Smooth muscle cell (in vitro differentiated cells): ENCODE data around the gene HPCAL1. TPM values are rescaled to one million over a fixed set of nuclear protein-coding genes. Genes with fewer than 3 reads are reported as not detected.
"Not testable (repeated sequence)": the region's sequence is repeated elsewhere in the genome, so short reads cannot be mapped to it uniquely, and the experiment has no call there.

Experiments
- DNase-seq: peaks from one replicate; lab custom pipeline; 2025; ENCODE audit not compliant: unreplicated experiment; lab: John Stamatoyannopoulos, UW
- H2AFZ ChIP-seq: fragments of 200-600 bp; sonication (generic); 2 replicates; pipeline ENCODE4 v1.6.0; 2016; ENCODE audit warnings: antibody characterized with exemption, low read depth, mild to moderate bottlenecking
- H3F3A ChIP-seq: fragments of 200-600 bp; sonication (generic); 2 replicates; pipeline ENCODE4 v1.6.0; 2017; ENCODE audit warnings: antibody characterized with exemption, low read depth
- H3K27ac ChIP-seq: fragments of 200-600 bp; sonication (generic); 2 replicates; pipeline ENCODE4 v1.5.1; 2016; ENCODE audit warnings: low read depth, mild to moderate bottlenecking
- H3K27me3 ChIP-seq: fragments of 200-600 bp; sonication (generic); 2 replicates; pipeline ENCODE4 v1.6.1; 2016; ENCODE audit warnings: low read depth, mild to moderate bottlenecking
- H3K36me3 ChIP-seq: fragments of 200-600 bp; sonication (generic); 2 replicates; pipeline ENCODE4 v1.5.1; 2016; ENCODE audit warnings: low read depth
- H3K4me1 ChIP-seq: fragments of 200-600 bp; sonication (generic); 2 replicates; pipeline ENCODE4 v1.5.1; 2016; ENCODE audit warnings: low read depth
- H3K4me2 ChIP-seq: fragments of 200-600 bp; sonication (generic); 2 replicates; pipeline ENCODE4 v1.6.0; 2016; ENCODE audit warnings: mild to moderate bottlenecking
- H3K4me3 ChIP-seq: fragments of 200-600 bp; sonication (generic); 2 replicates; pipeline ENCODE4 v1.5.1; 2016; ENCODE audit warnings: mild to moderate bottlenecking
- H3K79me2 ChIP-seq: fragments of 200-600 bp; sonication (generic); 2 replicates; pipeline ENCODE4 v1.6.0; 2016; ENCODE audit warnings: low read depth, mild to moderate bottlenecking
- H3K9ac ChIP-seq: fragments of 200-600 bp; sonication (generic); 2 replicates; pipeline ENCODE4 v1.6.0; 2016; ENCODE audit warnings: low read depth
- H3K9me3 ChIP-seq: fragments of 200-600 bp; sonication (generic); replicated peaks from 2 replicates; pipeline ENCODE4 v1.5.1; 2016; ENCODE audit warnings: low read depth
- H4K20me1 ChIP-seq: fragments of 200-600 bp; sonication (generic); 2 replicates; pipeline ENCODE4 v1.6.0; 2016; ENCODE audit warnings: low read depth
- WGBS: methylation state at CpG from one replicate; pipeline ENCODE4 v1.1.7; 2016; ENCODE audit warnings: low lambda C conversion rate; 5-methylcytosine and 5-hydroxymethylcytosine counted together
- polyA plus RNA-seq: library from polyadenylated mRNA; unstranded; fragments of >200 nt; fragmentation: Nextera tagmentation; extraction: Ambion mirVana; gene quantifications from 2 replicates; pipeline ENCODE4 v1.2.1, GENCODE V29; 2016
- total RNA-seq: library from RNA; depleted of rRNA; stranded (reverse); fragments of >200 nt; gene quantifications from 2 replicates; pipeline ENCODE4 v1.2.3, GENCODE V29; 2014
- TF ChIP-seq, protein P1 (sequence below): fragments of 200-600 bp; sonication (generic); IDR thresholded peaks from 2 replicates; pipeline ENCODE4 v1.5.1; 2017; ENCODE audit warnings: borderline replicate concordance, mild to moderate bottlenecking, antibody characterized with exemption; ENCODE audit not compliant: insufficient read depth, poor library complexity, severe bottlenecking

The HPCAL1 gene
- total and polyA plus RNA-seq, 2 experiments from 2014 or later = 11.7 to 15.8 TPM

DNA sequence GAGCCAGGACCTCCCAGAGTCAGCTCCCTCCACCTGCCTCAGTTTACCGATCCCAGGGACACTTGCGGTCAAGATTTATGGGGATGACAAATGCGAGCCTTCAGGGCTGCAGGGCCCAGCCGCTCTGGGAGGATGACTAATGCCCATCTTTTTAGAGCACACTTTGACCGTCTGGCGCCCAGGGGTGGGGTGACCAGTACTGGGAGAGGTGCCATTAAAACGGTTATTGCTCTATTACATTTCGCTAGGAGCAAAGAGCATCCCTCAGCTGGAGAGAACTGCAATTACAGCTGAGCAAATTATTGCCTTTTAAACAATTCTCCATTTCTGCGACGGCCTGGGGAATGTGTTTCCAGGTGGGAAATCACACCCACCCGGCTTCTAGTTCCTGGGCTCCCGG, 42.6 kb upstream of the HPCAL1 start:
- Histone ChIP-seq H3K36me3 (no peaks in the 10 kb centered on the region), H3K27me3 (no peaks in the 10 kb centered on the region), H4K20me1 (no peaks in the 10 kb centered on the region), H3F3A (no peaks in the 10 kb centered on the region), H3K9ac (no peak overlapping the region), H3K9me3 (no peaks in the 10 kb centered on the region), H2AFZ (no peak overlapping the region), H3K79me2 (no peaks in the 10 kb centered on the region), H3K4me1 (no peaks in the 10 kb centered on the region), H3K4me2 (no peak overlapping the region), H3K27ac (no peak overlapping the region), H3K4me3 (no peak overlapping the region)
- WGBS = 79% methylated on average over 12 of the region's 12 CpGs
- TF ChIP-seq, protein P1, sequence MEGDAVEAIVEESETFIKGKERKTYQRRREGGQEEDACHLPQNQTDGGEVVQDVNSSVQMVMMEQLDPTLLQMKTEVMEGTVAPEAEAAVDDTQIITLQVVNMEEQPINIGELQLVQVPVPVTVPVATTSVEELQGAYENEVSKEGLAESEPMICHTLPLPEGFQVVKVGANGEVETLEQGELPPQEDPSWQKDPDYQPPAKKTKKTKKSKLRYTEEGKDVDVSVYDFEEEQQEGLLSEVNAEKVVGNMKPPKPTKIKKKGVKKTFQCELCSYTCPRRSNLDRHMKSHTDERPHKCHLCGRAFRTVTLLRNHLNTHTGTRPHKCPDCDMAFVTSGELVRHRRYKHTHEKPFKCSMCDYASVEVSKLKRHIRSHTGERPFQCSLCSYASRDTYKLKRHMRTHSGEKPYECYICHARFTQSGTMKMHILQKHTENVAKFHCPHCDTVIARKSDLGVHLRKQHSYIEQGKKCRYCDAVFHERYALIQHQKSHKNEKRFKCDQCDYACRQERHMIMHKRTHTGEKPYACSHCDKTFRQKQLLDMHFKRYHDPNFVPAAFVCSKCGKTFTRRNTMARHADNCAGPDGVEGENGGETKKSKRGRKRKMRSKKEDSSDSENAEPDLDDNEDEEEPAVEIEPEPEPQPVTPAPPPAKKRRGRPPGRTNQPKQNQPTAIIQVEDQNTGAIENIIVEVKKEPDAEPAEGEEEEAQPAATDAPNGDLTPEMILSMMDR = no peak
- no peak for DNase-seq

DNA sequence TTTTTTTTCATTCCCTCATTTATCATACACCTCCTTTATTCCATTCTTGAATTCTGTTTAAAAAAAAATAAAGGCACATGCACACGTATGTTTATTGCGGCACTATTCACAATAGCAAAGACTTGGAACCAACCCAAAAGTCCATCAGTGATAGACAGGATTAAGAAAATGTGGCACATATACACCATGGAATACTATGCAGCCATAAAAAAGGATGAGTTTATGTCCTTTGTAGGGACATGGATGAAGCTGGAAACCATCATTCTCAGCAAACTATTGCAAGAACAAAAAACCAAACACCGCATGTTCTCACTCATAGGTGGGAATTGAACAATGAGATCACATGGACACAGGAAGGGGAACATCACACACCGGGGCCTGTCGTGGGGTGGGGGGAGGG, 39.2 kb upstream of the HPCAL1 start:
- not testable (repeated sequence) for H3K4me2 ChIP-seq
- 96% methylated on average over 5 of the region's 5 CpGs for WGBS

DNA sequence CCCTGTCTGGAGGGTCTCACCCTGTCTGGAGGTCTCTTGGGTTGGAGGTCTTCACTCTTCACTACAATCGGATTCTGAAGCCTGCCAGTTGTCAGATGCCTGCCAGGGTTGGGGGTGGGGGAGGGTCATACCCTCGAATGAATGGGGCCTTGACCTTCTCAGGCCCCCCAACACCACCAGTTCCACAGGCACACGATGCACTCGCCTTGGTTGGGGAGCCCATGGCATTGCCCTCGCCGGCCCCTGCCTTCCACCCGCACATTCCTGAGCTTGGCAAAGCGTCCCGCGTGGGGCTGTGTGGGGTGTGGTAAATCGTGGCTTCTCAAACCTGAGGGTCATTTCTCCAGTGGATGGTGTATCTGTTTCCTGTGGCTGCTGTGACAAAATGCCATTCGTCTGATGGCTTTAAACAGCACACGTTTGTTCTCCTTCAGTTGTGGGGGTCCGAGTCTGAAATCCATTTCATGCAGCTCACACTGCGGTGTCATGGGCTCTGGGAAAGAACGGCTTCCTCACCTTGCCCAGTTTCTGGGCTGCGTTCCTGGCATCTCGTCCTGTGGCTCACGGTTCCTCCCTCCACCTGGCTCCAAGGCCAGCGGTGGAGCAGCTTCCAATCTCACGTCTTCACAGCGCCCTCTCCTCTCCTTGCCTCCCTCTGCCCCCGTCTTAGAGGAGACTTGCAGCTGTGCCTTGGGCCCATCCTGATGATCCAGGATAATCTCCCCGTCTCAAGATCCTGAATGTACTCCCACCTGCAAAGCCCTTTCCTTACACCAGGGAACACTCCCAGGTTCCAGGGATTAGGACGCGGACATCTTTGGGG, 38.0 kb upstream of the HPCAL1 start:
- WGBS = 91% methylated on average over 26 of the region's 26 CpGs
- Histone ChIP-seq H2AFZ (no peak overlapping the region), H3K27me3 (no peaks in the 10 kb centered on the region), H3K9me3 (no peaks in the 10 kb centered on the region), H4K20me1 (no peaks in the 10 kb centered on the region), H3K9ac (no peak overlapping the region), H3K4me2 (no peak overlapping the region), H3F3A (no peaks in the 10 kb centered on the region), H3K27ac (no peak overlapping the region), H3K79me2 (no peaks in the 10 kb centered on the region), H3K4me1 (no peaks in the 10 kb centered on the region), H3K4me3 (no peak overlapping the region), H3K36me3 (no peaks in the 10 kb centered on the region)
- DNase-seq = no peak
- TF ChIP-seq, protein P1 = no peak

More for the DNA sequence above, 39.2 kb upstream of the HPCAL1 start:
- not testable (repeated sequence) for H3K4me1 ChIP-seq, H3K9ac ChIP-seq, H3F3A ChIP-seq, H3K9me3 ChIP-seq, H3K27ac ChIP-seq, H3K4me3 ChIP-seq, H3K36me3 ChIP-seq, DNase-seq, H4K20me1 ChIP-seq, H2AFZ ChIP-seq, H3K79me2 ChIP-seq, H3K27me3 ChIP-seq

DNA sequence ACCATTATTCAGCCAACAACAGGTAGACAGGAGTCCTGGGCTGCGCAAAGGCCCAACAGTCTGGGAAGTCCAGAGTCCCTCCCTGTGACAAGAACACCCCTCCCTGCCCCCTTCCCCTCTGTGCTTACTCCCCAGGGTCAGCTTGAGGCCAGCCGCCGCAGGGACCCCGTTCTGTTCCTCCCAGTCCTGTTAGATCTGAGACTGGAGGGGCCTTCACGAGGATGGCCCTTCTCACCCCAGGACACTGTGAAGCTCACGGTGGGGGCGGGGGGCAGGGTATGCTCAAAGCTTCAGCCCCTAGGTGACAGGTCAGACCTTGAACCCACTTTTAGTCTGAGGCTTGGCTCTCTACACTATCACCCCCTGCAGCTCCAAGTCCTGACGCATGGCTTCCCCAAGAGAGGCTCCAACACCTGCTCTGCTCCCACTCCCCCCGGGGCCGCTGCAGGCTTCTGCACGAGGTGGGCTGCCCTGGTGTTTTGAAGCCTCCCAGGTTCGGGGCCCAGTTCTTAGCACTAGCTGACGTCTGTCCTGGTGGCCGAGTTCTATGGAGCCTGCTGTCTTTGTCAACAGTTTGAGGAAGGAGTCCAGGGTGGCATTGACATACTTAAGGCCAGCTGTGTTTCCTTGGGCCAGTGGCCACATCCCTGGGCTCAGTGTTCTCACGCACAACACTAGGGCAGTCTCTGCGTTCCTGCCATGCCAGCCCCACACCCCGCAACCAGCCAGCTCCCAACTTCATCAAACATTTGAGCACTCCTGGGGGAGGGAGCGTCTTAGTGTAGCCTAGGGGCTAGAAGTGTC, 37.2 kb upstream of the HPCAL1 start:
- Histone ChIP-seq H4K20me1 (no peaks in the 10 kb centered on the region), H3K36me3 (no peaks in the 10 kb centered on the region), H3K4me1 (no peaks in the 10 kb centered on the region), H3K9ac (no peak overlapping the region), H3F3A (no peaks in the 10 kb centered on the region), H3K27me3 (no peaks in the 10 kb centered on the region), H3K79me2 (no peaks in the 10 kb centered on the region), H3K27ac (no peak overlapping the region), H2AFZ (no peak overlapping the region), H3K4me2 (no peak overlapping the region), H3K9me3 (no peaks in the 10 kb centered on the region), H3K4me3 (no peak overlapping the region)
- WGBS = 91% methylated on average over 18 of the region's 18 CpGs
- TF ChIP-seq, protein P1 = no peak
- no peak for DNase-seq
